ENCODE measurements around the gene MYMX.
"Not testable (repeated sequence)": the region's sequence is repeated elsewhere in the genome, so short reads cannot be mapped to it uniquely, and the experiment has no call there.

DNA sequence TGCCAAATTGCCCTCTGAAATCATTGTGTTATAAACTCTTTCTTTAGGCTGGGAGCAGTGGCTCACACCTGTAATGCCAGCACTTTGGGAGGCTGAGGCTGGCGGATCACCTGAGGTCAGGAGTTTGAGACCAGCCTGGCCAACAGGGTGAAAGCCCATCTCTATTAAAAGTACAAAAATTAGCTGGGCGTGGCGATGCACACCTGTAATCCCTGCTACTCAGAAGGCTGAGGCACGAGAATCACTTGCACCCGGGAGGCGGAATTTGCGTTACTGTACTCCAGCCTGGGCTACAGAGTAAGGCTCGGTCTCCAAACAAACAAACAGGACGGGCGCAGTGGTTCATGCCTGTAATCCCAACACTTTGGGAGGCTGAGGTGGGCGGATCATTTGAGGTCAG lies 20.4 kb upstream of the MYMX start:
- TF ChIP-seq POLR2AphosphoS5, POLR2A (IDR thresholded peaks at IDR 0.05; ENCODE audit: low read depth, low read length): not testable (repeated sequence)

Data from GM12892 (cell line).